IPS-18a (cell line): ENCODE measurements around the gene MAP4K3.
"Not testable (repeated sequence)": the region's sequence is repeated elsewhere in the genome, so short reads cannot be mapped to it uniquely, and the experiment has no call there.

Source experiments
- H3K27ac ChIP-seq: one replicate; pipeline ENCODE4 v1.5.1; 2013; ENCODE audit warnings: low read length
- H3K27me3 ChIP-seq: one replicate; pipeline ENCODE4 v1.6.1; 2013; ENCODE audit warnings: mild to moderate bottlenecking, low read length; ENCODE audit not compliant: control insufficient read depth, insufficient read depth
- H3K36me3 ChIP-seq: one replicate; pipeline ENCODE4 v1.6.1; 2013; ENCODE audit warnings: low read depth, low read length; ENCODE audit not compliant: control insufficient read depth
- H3K4me1 ChIP-seq: one replicate; pipeline ENCODE4 v1.6.1; 2013; ENCODE audit warnings: low read depth, low read length; ENCODE audit not compliant: control insufficient read depth
- H3K4me3 ChIP-seq: one replicate; pipeline ENCODE4 v1.5.1; 2013; ENCODE audit warnings: low read length
- H3K9ac ChIP-seq: one replicate; pipeline ENCODE4 v1.6.1; 2013; ENCODE audit warnings: mild to moderate bottlenecking, low read length, moderate library complexity
- H3K9me3 ChIP-seq: one replicate; pipeline ENCODE4 v1.6.1; 2013; ENCODE audit warnings: low read depth, low read length; ENCODE audit not compliant: control insufficient read depth

Gene MAP4K3

GRCh38 chr2:39401319-39401718, 35.8 kb downstream of the MAP4K3 start:
- Histone ChIP-seq H3K36me3 (no peaks in the 10 kb centered on the region), H3K4me1 (peaks cover 26% of the 10 kb centered on the region), H3K27ac (no peak overlapping the region), H3K4me3 (no peak overlapping the region), H3K27me3 (no peaks in the 10 kb centered on the region), H3K9me3 (no peaks in the 10 kb centered on the region), H3K9ac (no peak overlapping the region)

- Histone ChIP-seq H3K36me3 (no peaks in the 10 kb centered on the region), H3K9me3 (no peaks in the 10 kb centered on the region), H3K4me3 (no peak overlapping the region), H3K9ac (no peak overlapping the region), H3K27ac (no peak overlapping the region), H3K27me3 (no peaks in the 10 kb centered on the region), H3K4me1 (peaks cover 25% of the 10 kb centered on the region)
Observed at GRCh38 chr2:39399570-39399969, 37.5 kb downstream of the MAP4K3 start.

- peaks cover 19% of the 10 kb centered on the region for H3K4me1 ChIP-seq
Observed at GRCh38 chr2:39395313-39395712, 41.8 kb downstream of the MAP4K3 start.

GRCh38 chr2:39394516-39394961, 42.5 kb downstream of the MAP4K3 start:
- H3K27me3 ChIP-seq: no peaks in the 10 kb centered on the region
- no peak overlapping the region for H3K27ac ChIP-seq
- no peak overlapping the region for H3K9ac ChIP-seq

More at GRCh38 chr2:39395313-39395712, 41.8 kb downstream of the MAP4K3 start:
- Histone ChIP-seq H3K27ac (no peak overlapping the region), H3K27me3 (no peaks in the 10 kb centered on the region), H3K4me3 (no peak overlapping the region), H3K9me3 (no peaks in the 10 kb centered on the region), H3K9ac (no peak overlapping the region), H3K36me3 (no peaks in the 10 kb centered on the region)

GRCh38 chr2:39392672-39393071, 44.4 kb downstream of the MAP4K3 start:
- no peak overlapping the region for H3K4me3 ChIP-seq
- H3K27me3 ChIP-seq: no peaks in the 10 kb centered on the region
- H3K9ac ChIP-seq: no peak overlapping the region
- H3K36me3 ChIP-seq: no peaks in the 10 kb centered on the region
- no peak overlapping the region for H3K27ac ChIP-seq
- H3K4me1 ChIP-seq: peaks cover 21% of the 10 kb centered on the region
- H3K9me3 ChIP-seq: no peaks in the 10 kb centered on the region

More at GRCh38 chr2:39394516-39394961, 42.5 kb downstream of the MAP4K3 start:
- Histone ChIP-seq H3K4me3 (no peak overlapping the region), H3K9me3 (no peaks in the 10 kb centered on the region), H3K4me1 (peaks cover 17% of the 10 kb centered on the region), H3K36me3 (no peaks in the 10 kb centered on the region)

DNA sequence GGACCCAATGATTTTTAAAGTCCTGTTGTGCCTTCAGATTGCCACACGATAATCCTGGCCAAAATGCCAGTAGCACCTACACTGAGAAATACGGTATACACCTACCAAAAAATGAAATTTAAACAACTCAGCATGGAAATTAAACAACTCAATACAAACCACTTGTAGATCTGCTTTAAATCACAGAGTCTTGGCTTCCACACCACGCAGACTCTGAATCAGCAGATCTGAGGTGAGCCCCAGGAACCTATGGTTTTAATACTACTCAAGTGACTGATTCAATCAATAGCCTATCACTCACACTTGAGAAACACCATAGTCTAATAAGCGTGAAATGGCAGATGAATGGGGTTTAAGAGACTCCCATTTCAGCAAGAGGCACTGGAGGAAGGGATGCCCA, 46.9 kb downstream of the MAP4K3 start:
- Histone ChIP-seq H3K4me3 (no peak overlapping the region), H3K27ac (no peak overlapping the region), H3K4me1 (peaks cover 16% of the 10 kb centered on the region), H3K27me3 (no peaks in the 10 kb centered on the region), H3K36me3 (no peaks in the 10 kb centered on the region), H3K9ac (no peak overlapping the region), H3K9me3 (no peaks in the 10 kb centered on the region)

GRCh38 chr2:39386064-39386463, 51.0 kb downstream of the MAP4K3 start:
- Histone ChIP-seq H3K4me3 (no peak overlapping the region), H3K27me3 (no peaks in the 10 kb centered on the region), H3K36me3 (no peaks in the 10 kb centered on the region), H3K4me1 (peaks cover 24% of the 10 kb centered on the region), H3K27ac (no peak overlapping the region), H3K9me3 (no peaks in the 10 kb centered on the region), H3K9ac (no peak overlapping the region)

DNA sequence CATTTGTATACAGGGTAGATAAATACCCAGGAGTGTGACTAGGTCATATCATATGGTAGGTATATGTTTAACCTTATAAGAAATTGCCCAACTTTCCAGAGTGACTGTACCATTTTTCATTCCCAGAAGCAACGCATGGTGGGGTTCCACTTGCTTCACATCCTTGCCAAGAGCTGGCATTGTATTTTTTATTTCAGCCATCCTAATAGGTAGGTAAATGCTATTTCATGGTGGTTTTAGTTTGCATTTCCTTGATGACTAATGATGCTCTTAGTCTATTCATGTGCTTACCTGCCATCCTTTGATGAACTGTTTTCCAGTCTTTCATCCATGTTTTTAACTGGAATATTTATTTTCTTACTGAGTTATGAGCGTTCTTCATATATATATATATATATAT, 51.9 kb downstream of the MAP4K3 start:
- Histone ChIP-seq H3K9me3 (no peaks in the 10 kb centered on the region), H3K4me1 (peaks cover 26% of the 10 kb centered on the region), H3K4me3 (no peak overlapping the region)

GRCh38 chr2:39384071-39384470, 53.0 kb downstream of the MAP4K3 start:
- not testable (repeated sequence) for H3K36me3 ChIP-seq, H3K9ac ChIP-seq, H3K4me3 ChIP-seq, H3K27me3 ChIP-seq, H3K9me3 ChIP-seq, H3K27ac ChIP-seq
- peaks cover 22% of the 10 kb centered on the region for H3K4me1 ChIP-seq

More for the DNA sequence above, 51.9 kb downstream of the MAP4K3 start:
- no peaks in the 10 kb centered on the region for H3K27me3 ChIP-seq
- H3K36me3 ChIP-seq: no peaks in the 10 kb centered on the region
- no peak overlapping the region for H3K9ac ChIP-seq
- H3K27ac ChIP-seq: no peak overlapping the region

GRCh38 chr2:39383146-39383545, 53.9 kb downstream of the MAP4K3 start:
- Histone ChIP-seq H3K27me3 (no peaks in the 10 kb centered on the region), H3K27ac (no peak overlapping the region), H3K36me3 (no peaks in the 10 kb centered on the region), H3K4me1 (peaks cover 17% of the 10 kb centered on the region), H3K4me3 (no peak overlapping the region), H3K9ac (no peak overlapping the region), H3K9me3 (no peaks in the 10 kb centered on the region)

- Histone ChIP-seq H3K9ac (no peak overlapping the region), H3K4me3 (no peak overlapping the region), H3K36me3 (no peaks in the 10 kb centered on the region), H3K4me1 (peaks cover 23% of the 10 kb centered on the region), H3K9me3 (no peaks in the 10 kb centered on the region), H3K27ac (no peak overlapping the region), H3K27me3 (no peaks in the 10 kb centered on the region)
Observed at GRCh38 chr2:39381653-39382052, 55.4 kb downstream of the MAP4K3 start.

- Histone ChIP-seq H3K4me3 (no peak overlapping the region), H3K27ac (no peak overlapping the region), H3K27me3 (no peaks in the 10 kb centered on the region), H3K4me1 (peaks cover 23% of the 10 kb centered on the region), H3K9me3 (no peaks in the 10 kb centered on the region), H3K9ac (no peak overlapping the region), H3K36me3 (no peaks in the 10 kb centered on the region)
Observed at GRCh38 chr2:39380525-39381150, 56.4 kb downstream of the MAP4K3 start.
